Lower leg skin (tissue), 3 donors: ENCODE results near the gene EIF3F.

Experiments
- POLR2A ChIP-seq, 2 donors: fragments of 450-650 bp; IDR thresholded peaks; one replicate each; pipeline ENCODE4 v1.6.1; 2016 to 2017; ENCODE audit warnings: antibody characterized with exemption in 2 of 2, mild to moderate bottlenecking in 1 of 2, moderate library complexity in 1 of 2
- TF ChIP-seq, protein P1 (sequence below), 3 donors: fragments of 450-650 bp; IDR thresholded peaks; one replicate each; pipeline ENCODE4 v1.5.1; 2016; ENCODE audit warnings: antibody characterized with exemption in 3 of 3, mild to moderate bottlenecking in 3 of 3, moderate library complexity in 2 of 3

DNA sequence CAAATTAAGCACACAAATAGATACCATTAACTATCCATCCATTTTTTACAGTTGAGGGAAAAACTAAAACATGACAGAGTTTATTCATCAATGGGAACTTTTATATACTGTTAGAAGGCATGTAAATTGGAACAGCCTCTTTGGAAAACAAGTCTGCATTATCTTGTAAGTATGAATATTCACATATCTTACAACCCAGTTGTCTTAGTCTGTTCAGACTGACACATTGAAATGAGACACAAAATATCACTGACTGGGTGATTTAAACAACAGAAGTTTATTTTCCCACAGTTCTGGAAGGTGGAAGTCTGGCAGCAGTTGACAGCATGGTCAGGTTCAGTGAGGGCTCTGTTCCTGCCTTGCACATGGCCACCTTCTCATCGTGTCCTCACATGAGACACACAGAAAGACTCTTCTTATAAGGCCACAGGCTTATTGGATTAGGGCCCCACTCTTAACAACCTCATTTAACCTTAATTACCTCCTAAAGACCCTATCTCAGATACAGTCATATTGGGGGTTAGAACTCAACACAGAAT, 5.4 kb upstream of the EIF3F start:
- no peak for TF ChIP-seq POLR2A (IDR thresholded peaks at IDR 0.05)
- TF ChIP-seq, protein P1, sequence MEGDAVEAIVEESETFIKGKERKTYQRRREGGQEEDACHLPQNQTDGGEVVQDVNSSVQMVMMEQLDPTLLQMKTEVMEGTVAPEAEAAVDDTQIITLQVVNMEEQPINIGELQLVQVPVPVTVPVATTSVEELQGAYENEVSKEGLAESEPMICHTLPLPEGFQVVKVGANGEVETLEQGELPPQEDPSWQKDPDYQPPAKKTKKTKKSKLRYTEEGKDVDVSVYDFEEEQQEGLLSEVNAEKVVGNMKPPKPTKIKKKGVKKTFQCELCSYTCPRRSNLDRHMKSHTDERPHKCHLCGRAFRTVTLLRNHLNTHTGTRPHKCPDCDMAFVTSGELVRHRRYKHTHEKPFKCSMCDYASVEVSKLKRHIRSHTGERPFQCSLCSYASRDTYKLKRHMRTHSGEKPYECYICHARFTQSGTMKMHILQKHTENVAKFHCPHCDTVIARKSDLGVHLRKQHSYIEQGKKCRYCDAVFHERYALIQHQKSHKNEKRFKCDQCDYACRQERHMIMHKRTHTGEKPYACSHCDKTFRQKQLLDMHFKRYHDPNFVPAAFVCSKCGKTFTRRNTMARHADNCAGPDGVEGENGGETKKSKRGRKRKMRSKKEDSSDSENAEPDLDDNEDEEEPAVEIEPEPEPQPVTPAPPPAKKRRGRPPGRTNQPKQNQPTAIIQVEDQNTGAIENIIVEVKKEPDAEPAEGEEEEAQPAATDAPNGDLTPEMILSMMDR (IDR thresholded peaks at IDR 0.05), result no peak
